ENCODE measurements around the gene SNX22.
"Not testable (repeated sequence)": the region's sequence is repeated elsewhere in the genome, so short reads cannot be mapped to it uniquely, and the experiment has no call there.

Gene SNX22

GRCh38 chr15:64151727-64152506 is at the start of gene SNX22:
Gene SNX22, plus strand, starts transcription at chr15:64151731. Its CDS starts 45 bp downstream, at chr15:64151776.
- H3K36me3 ChIP-seq (ENCODE audit: insufficient read depth, low read length), result peaks cover 12% of the 10 kb centered on the region; the same call in 1 of the 2 replicates
- H3K9me3 ChIP-seq (ENCODE audit: low read depth, low read length), result no peaks in the 10 kb centered on the region
- DNase-seq (ENCODE audit: low read depth, low spot score), result no peak
- H3K27ac ChIP-seq, result no peak within 1 kb of the TSS
- peak within 1 kb of the TSS; percentile 74 for H3K4me3 ChIP-seq
- TF ChIP-seq FOXP2 (optimal IDR thresholded peaks at IDR 0.05; ENCODE audit: control extremely low read depth, extremely low read length, insufficient read depth) (no peak), POLR2AphosphoS5 (IDR thresholded peaks at IDR 0.05; ENCODE audit: borderline replicate concordance, low read depth, low read length) (no peak; the same call in 1 of the 2 replicates), EZH2 (IDR thresholded peaks at IDR 0.05) (no peak)
- H3K9ac ChIP-seq (ENCODE audit: insufficient read length), result peak within 1 kb of the TSS; percentile 20

DNA sequence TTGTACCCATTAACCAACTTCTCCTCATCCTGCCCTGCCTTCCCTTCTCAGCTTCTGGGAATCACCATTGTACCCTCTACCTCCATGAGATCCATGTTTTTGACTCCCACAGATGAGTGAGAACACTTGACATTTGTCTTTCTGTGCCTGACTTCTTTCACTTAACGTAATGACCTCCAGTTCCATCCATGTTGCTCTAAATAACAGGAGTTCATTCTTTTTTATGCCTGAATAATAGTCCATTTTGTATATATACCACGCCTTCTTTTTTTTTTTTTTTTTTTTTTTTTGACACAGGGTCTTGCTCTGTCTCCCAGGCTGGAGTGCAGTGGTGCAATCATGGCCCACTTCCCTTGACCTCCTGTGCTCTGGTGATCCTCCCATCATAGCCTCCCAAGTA is 49.0 kb upstream of the SNX22 start:
- TF ChIP-seq POLR2AphosphoS5 (IDR thresholded peaks at IDR 0.05; ENCODE audit: borderline replicate concordance, low read depth, low read length) (no peak), EZH2 (IDR thresholded peaks at IDR 0.05) (no peak), FOXP2 (optimal IDR thresholded peaks at IDR 0.05; ENCODE audit: control extremely low read depth, extremely low read length, insufficient read depth) (no peak)
- H3K36me3 ChIP-seq (ENCODE audit: insufficient read depth, low read length), result peaks cover 24% of the 10 kb centered on the region
- H3K9me3 ChIP-seq (ENCODE audit: low read depth, low read length), result no peaks in the 10 kb centered on the region
- H3K27ac ChIP-seq, result no peak overlapping the region
- no peak overlapping the region for H3K9ac ChIP-seq (ENCODE audit: insufficient read length)
- DNase-seq (ENCODE audit: low read depth, low spot score), result no peak
- H3K4me3 ChIP-seq, result no peak overlapping the region

DNA sequence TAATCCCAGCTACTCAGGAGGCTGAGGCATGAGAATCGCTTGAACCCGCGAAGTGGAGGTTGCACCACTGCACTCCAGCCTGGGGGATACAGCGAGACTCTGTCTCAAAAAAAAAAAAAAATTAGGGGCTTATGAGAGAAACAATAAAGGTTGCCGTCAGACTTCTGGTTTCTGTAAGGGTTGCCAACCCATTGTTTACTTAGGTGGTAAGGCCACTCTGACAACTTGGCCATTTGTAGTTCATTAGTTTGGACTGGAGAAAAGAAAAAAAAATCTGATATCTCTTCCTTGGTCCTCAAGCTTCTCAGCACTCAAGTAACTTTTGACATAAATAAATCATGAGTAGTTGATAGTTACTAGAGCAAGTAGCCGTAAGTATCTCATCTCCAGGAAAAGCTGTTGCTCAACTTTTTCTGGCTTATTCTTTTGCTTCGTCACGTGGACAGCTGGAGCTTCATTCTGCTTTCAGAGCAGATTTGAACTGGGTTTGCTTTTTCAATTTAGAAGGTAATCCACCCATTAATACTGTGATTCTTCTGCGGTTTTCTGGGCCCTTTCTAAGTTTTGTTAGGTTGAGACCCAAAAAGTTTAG is 46.3 kb upstream of the SNX22 start:
- DNase-seq (ENCODE audit: low read depth, low spot score), result peak; percentile 37
- no peak for TF ChIP-seq EZH2 (IDR thresholded peaks at IDR 0.05)
- TF ChIP-seq POLR2AphosphoS5 (IDR thresholded peaks at IDR 0.05; ENCODE audit: borderline replicate concordance, low read depth, low read length), result no peak
- TF ChIP-seq FOXP2 (optimal IDR thresholded peaks at IDR 0.05; ENCODE audit: control extremely low read depth, extremely low read length, insufficient read depth), result no peak

DNA sequence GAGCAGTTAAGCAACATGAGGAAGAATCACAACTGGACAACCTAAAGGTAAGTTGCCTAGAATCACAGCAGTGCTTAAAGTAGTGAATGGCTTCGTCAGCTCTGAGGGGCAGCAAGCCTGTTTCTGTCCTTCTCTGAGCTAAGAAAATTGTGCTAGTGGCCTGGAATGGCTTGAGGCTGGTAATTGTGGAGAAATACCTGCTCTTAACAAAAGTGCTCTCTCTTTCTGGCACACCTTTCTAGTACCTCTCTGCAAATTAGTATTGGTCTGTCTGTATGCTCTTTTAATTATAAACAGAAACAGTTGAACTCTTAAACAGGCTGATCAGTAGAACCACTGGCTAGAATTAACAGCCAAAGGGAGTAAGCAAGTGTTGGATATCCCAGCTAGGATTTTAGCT is 44.2 kb upstream of the SNX22 start:
- no peak for DNase-seq (ENCODE audit: low read depth, low spot score)
- peaks cover 15% of the 10 kb centered on the region for H3K36me3 ChIP-seq (ENCODE audit: insufficient read depth, low read length)
- H3K9ac ChIP-seq (ENCODE audit: insufficient read length), result no peak overlapping the region
- no peaks in the 10 kb centered on the region for H3K9me3 ChIP-seq (ENCODE audit: low read depth, low read length)
- H3K4me3 ChIP-seq, result no peak overlapping the region
- TF ChIP-seq EZH2 (IDR thresholded peaks at IDR 0.05) (no peak), FOXP2 (optimal IDR thresholded peaks at IDR 0.05; ENCODE audit: control extremely low read depth, extremely low read length, insufficient read depth) (no peak), POLR2AphosphoS5 (IDR thresholded peaks at IDR 0.05; ENCODE audit: borderline replicate concordance, low read depth, low read length) (no peak)
- no peak overlapping the region for H3K27ac ChIP-seq

More for the DNA sequence above, 46.3 kb upstream of the SNX22 start:
- peak overlapping the region; percentile 15 for H3K27ac ChIP-seq
- peak overlapping the region; percentile 45 for H3K9ac ChIP-seq (ENCODE audit: insufficient read length)
- H3K4me3 ChIP-seq, result peak overlapping the region; percentile 5; the same call in 1 of the 2 replicates
- peaks cover 21% of the 10 kb centered on the region for H3K36me3 ChIP-seq (ENCODE audit: insufficient read depth, low read length)
- no peaks in the 10 kb centered on the region for H3K9me3 ChIP-seq (ENCODE audit: low read depth, low read length)

- not testable (repeated sequence) for DNase-seq (ENCODE audit: low read depth, low spot score); H3K9ac ChIP-seq (ENCODE audit: insufficient read length)
- H3K36me3 ChIP-seq (ENCODE audit: insufficient read depth, low read length), result peaks cover 31% of the 10 kb centered on the region
Measured at GRCh38 chr15:64110108-64110701, 41.3 kb upstream of the SNX22 start.

DNA sequence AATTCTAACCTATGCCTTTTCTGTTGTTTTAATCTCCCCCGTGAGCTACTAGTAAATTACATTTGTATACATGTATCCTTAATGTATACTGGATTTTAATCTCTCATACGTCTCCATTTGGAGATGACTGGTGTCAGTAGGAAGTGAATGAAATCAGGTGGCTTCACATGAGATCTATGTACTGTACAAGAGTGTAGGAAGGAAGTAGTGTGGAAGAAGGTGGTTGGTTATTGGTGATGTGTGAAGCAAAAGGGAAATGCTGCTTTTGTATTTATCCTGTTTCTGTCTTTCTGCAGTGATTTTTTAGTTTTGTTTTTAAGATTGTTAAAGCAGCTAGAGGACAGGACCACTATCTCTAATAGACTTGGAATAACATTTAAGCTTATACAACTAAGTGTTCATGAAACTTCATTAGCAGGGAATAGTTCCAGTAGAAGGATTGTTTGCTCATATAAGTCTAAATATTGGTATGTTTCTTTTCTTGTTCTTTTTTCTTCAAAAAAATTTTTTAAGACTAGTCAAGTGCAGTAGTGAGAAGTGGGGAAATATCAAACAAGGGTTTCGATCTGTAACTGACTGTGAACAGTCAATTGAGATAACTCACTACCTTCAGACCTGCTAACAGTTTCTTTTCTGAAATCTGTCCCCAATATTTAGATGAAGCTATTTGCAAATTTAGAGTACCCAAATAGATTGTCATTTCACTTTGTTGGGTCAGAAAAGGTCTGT is 40.4 kb upstream of the SNX22 start:
- peak overlapping the region; percentile 14 for H3K9ac ChIP-seq (ENCODE audit: insufficient read length)
- no peaks in the 10 kb centered on the region for H3K9me3 ChIP-seq (ENCODE audit: low read depth, low read length)
- no peak for TF ChIP-seq POLR2AphosphoS5 (IDR thresholded peaks at IDR 0.05; ENCODE audit: borderline replicate concordance, low read depth, low read length)
- TF ChIP-seq FOXP2 (optimal IDR thresholded peaks at IDR 0.05; ENCODE audit: control extremely low read depth, extremely low read length, insufficient read depth), result no peak
- no peak for TF ChIP-seq EZH2 (IDR thresholded peaks at IDR 0.05)
- DNase-seq (ENCODE audit: low read depth, low spot score), result no peak
- no peak overlapping the region for H3K4me3 ChIP-seq
- 0 out of 2 replicates have a peak overlapping the region, but pooled peaks have one; percentile 45 for H3K27ac ChIP-seq
- H3K36me3 ChIP-seq (ENCODE audit: insufficient read depth, low read length), result peaks cover 39% of the 10 kb centered on the region

More at GRCh38 chr15:64110108-64110701, 41.3 kb upstream of the SNX22 start:
- H3K9me3 ChIP-seq (ENCODE audit: low read depth, low read length); H3K27ac ChIP-seq; H3K4me3 ChIP-seq: not testable (repeated sequence)

DNA sequence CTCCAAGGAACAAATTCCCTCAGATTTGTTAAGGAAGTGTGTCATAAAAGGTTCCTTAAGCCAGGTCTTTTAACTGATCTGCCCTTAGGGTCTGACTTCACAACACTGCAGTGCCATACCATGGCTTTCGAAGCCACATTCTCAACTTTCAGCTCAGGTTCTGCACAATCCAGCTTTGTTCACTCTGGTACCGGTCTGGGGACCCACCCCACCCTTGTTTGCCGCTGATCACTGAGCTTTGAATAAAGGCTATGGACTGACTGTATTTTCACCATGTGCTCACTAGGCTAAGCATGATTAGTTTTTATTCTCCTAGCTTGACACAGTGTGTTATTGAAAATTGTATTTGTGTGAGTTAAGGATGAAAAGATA is 39.9 kb upstream of the SNX22 start:
- TF ChIP-seq EZH2 (IDR thresholded peaks at IDR 0.05), result no peak
- TF ChIP-seq FOXP2 (optimal IDR thresholded peaks at IDR 0.05; ENCODE audit: control extremely low read depth, extremely low read length, insufficient read depth), result no peak
- no peak for TF ChIP-seq POLR2AphosphoS5 (IDR thresholded peaks at IDR 0.05; ENCODE audit: borderline replicate concordance, low read depth, low read length)

More for the DNA sequence above, 39.9 kb upstream of the SNX22 start:
- Histone ChIP-seq H3K27ac (no peak overlapping the region), H3K9me3 (ENCODE audit: low read depth, low read length) (no peaks in the 10 kb centered on the region), H3K36me3 (ENCODE audit: insufficient read depth, low read length) (peaks cover 45% of the 10 kb centered on the region), H3K9ac (ENCODE audit: insufficient read length) (peak overlapping the region; percentile 14), H3K4me3 (no peak overlapping the region)
- DNase-seq (ENCODE audit: low read depth, low spot score), result no peak

Data from SK-N-MC (cell line).